Stimulated activated CD4-positive, alpha-beta T cell treated with anti-CD3 and anti-CD28 coated beads, TNF-alpha, amount 100 ng/mL, for 24 hours (primary cell): Measurements from ENCODE around the gene CLEC18C.
"Not testable (repeated sequence)": the region's sequence is repeated elsewhere in the genome, so short reads cannot be mapped to it uniquely, and the experiment has no call there.

Experiments used
- DNase-seq, 3 experiments: peaks; one replicate each; pipeline ENCODE4 v3.0.0-alpha.2; 2020; ENCODE audit warnings: low read depth in 3 of 3

CLEC18C gene

GRCh38 chr16:70159355-70160348 is 13.9 kb upstream of the CLEC18C start:
- DNase-seq, result no peak

GRCh38 chr16:70160388-70160787 is 13.2 kb upstream of the CLEC18C start:
- DNase-seq, result no peak

- no peak for DNase-seq
Observed at GRCh38 chr16:70160821-70161220, 12.8 kb upstream of the CLEC18C start.

- DNase-seq, result no peak
Observed at GRCh38 chr16:70161350-70161749, 12.2 kb upstream of the CLEC18C start.

- no peak for DNase-seq
Observed at GRCh38 chr16:70162041-70162451, 11.5 kb upstream of the CLEC18C start.

- DNase-seq, result no peak
Observed at GRCh38 chr16:70163596-70163995, 10.0 kb upstream of the CLEC18C start.

- DNase-seq, result not testable (repeated sequence)
Observed at GRCh38 chr16:70166688-70167087, 6.9 kb upstream of the CLEC18C start.

GRCh38 chr16:70173916-70174315 is 329 bp downstream of the CLEC18C start:
- DNase-seq, result not testable (repeated sequence)

- not testable (repeated sequence) for DNase-seq
Observed at GRCh38 chr16:70174387-70174932, 873 bp downstream of the CLEC18C start.

- DNase-seq, result not testable (repeated sequence)
Observed at GRCh38 chr16:70187858-70188607, 14.4 kb downstream of the CLEC18C start.

- DNase-seq, result not testable (repeated sequence)
Observed at GRCh38 chr16:70188608-70188915, 15.0 kb downstream of the CLEC18C start.

- not testable (repeated sequence) for DNase-seq
Observed at GRCh38 chr16:70190574-70190973, 17.0 kb downstream of the CLEC18C start.

- not testable (repeated sequence) for DNase-seq
Observed at GRCh38 chr16:70196683-70197300, 23.2 kb downstream of the CLEC18C start.

GRCh38 chr16:70197611-70198010 is 24.0 kb downstream of the CLEC18C start:
- DNase-seq, result not testable (repeated sequence)

- DNase-seq, result not testable (repeated sequence)
Observed at GRCh38 chr16:70198230-70198629, 24.6 kb downstream of the CLEC18C start.

GRCh38 chr16:70198666-70199065 is 25.1 kb downstream of the CLEC18C start:
- DNase-seq, result not testable (repeated sequence)

GRCh38 chr16:70199170-70199569 is 25.6 kb downstream of the CLEC18C start:
- DNase-seq, result not testable (repeated sequence)

GRCh38 chr16:70200063-70200462 is 26.5 kb downstream of the CLEC18C start:
- not testable (repeated sequence) for DNase-seq

GRCh38 chr16:70203508-70203907 is 29.9 kb downstream of the CLEC18C start:
- not testable (repeated sequence) for DNase-seq

- DNase-seq, result not testable (repeated sequence)
Observed at GRCh38 chr16:70204010-70204409, 30.4 kb downstream of the CLEC18C start.

- not testable (repeated sequence) for DNase-seq
Observed at GRCh38 chr16:70204668-70205405, 31.2 kb downstream of the CLEC18C start.
